H54 (cell line): ENCODE results near the gene AIF1L.
"Not testable (repeated sequence)": the region's sequence is repeated elsewhere in the genome, so short reads cannot be mapped to it uniquely, and the experiment has no call there.

Experiments used
- DNase-seq: peaks from one replicate; pipeline ENCODE4 v3.0.0; 2011; ENCODE audit warnings: low spot score, mixed read lengths; ENCODE audit not compliant: insufficient read length
- FAIRE-seq: peaks from 3 replicates; lab custom pipeline; 2011; peaks lifted over from hg19 to GRCh38; lab: Jason Lieb, UNC
- POLR2A ChIP-seq: IDR thresholded peaks from 2 replicates; pipeline ENCODE4 v1.6.1; 2011; ENCODE audit warnings: low read depth, mild to moderate bottlenecking, low read length

The AIF1L gene

DNA sequence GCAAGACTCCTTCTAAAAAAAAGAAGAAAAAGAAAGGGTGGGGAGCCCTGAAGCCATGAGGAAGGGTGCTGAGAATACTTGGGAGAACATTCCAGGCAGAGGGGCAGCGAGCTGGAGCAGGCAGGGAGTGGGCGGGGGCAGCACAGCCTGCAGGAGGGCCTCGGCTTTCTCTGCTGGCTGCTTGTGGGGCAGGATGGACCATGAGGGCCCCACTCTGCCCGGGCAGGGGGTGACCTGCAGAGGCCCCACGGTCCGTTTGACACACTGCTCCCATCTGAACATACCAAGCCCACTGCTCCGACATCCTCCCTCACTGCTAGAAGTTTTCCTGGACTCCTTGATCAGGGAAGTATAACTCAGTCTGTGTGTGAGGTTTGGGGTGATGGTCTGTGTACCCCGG, 17.3 kb downstream of the AIF1L start:
- FAIRE-seq (no peak), DNase-seq (no peak)
- no peak for TF ChIP-seq POLR2A

DNA sequence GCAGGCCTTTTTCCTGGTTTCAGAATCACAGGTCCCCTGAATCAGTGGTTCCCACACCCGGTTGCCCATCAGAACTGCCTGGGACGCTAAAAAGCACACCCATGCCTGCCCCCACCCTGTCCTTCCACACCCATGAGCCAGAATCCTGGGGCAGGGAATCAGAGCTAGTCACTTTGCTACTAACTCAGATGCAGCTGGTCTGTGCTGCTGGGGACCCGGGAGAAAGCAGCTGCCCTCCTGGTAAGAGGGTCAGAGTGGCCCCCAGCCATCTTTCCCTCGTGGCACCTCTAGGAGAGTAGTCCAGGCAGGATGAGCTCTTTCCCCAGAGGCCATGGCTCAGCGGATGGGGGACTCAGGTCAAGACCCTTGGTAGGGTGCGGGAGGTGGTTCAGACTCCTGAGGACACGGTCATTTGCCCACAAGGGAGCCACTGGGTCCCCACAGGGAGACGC, 17.8 kb downstream of the AIF1L start:
- DNase-seq: no peak
- no peak for TF ChIP-seq POLR2A
- no peak for FAIRE-seq

DNA sequence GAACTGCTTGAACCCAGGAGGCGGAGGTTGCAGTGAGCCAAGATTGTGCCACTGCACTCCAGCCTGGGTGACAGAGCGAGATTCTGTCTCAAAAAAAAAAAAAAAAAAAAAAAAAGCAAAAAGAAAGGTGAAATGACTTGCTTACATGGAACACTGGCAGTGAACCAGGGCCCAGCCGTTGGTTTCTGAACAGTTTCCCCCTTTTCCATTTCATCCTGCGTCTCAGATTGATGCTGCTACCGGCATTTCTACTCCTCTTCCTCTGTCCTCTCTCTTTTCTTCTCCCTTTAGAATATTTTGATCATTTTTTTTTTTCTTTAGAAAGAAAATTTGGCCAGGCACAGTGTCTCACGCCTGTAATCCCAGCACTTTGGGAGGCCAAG, 19.0 kb downstream of the AIF1L start:
- FAIRE-seq, DNase-seq: not testable (repeated sequence)

DNA sequence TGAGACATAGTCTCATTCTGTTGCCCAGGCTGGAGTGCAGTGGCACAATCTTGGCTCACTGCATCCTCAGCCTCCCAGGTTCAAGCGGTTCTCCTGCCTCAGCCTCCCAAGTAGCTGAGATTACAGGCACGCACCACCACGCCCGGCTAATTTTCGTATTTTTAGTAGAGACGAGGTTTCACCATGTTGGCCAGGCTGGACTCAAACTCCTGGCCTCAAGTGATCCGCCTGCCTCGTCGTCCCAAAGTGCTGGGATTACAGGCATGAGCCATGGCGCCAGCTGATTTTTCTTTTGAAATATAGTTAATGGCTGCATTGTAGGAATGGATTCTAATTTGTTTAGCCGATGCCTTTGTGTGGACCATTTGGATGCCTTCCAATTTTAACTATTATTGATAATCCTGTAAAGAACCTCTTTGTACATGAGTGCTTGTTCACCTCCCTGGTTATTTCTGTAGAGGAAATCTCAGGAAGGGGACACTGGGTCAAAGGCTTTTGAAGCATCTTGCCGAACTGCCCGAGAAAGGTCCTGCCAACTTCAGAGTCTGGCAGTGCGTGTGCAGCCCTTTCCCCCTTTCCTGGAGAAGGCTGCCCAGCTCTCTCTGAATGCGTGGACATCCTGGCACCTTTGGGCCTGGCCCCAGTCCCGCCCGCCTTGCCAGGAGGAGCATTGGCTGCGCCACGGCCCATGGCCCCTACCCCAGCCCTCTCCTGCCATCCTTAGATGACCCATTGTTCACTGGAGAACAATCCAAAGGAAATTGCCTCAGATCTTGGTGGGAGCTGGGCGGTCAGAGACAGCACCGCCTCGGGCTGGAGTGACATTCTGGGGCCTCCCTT, 20.2 kb downstream of the AIF1L start:
- FAIRE-seq (no peak), DNase-seq (no peak)
- TF ChIP-seq POLR2A: no peak

DNA sequence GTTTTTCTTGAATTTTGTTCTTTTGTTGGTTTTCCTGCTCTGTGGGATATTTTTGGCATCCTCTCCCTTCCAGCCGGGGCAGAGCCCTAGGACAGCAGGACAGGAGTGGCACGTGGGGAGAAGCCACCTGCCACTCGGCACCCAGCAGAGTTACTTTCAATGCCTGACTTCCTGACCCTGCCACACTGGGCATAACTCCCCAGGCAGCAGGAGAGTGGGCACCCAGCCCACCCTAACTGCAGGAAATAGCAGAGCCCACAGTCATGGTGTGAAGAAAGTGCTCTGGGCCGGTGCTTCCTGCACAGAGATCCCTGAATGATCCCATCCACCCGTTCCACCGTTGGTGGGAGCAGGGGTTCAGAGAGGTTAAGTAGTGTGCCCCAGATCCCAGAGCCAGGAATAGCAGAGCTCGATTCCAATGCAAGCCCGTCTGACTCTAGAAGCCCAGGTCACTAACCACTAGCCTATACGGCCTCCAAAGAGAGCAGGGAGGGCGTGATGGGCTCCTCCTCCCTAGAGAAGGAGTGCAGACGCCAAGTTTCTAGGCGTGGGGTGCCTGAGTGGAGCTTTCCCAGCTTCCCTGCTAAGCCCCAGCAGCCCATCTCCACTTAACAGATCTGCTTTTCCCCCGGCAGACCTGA, 20.9 kb downstream of the AIF1L start:
- no peak for DNase-seq
- TF ChIP-seq POLR2A: no peak
- no peak for FAIRE-seq

DNA sequence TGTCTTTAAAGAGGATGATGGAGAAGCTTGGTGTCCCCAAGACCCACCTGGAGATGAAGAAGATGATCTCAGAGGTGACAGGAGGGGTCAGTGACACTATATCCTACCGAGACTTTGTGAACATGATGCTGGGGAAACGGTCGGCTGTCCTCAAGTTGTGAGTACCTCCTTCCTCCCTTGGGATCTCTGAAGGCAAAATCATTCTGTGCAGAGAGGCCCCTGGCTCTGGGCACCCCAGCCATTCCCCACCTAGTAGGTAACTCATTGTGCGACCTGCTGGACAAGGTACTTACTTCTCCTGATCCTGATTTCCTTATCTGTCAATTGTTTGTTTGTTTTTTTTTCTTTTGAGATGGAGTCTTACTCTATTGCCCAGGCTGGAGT, 21.4 kb downstream of the AIF1L start:
- TF ChIP-seq POLR2A: no peak
- FAIRE-seq: no peak

DNA sequence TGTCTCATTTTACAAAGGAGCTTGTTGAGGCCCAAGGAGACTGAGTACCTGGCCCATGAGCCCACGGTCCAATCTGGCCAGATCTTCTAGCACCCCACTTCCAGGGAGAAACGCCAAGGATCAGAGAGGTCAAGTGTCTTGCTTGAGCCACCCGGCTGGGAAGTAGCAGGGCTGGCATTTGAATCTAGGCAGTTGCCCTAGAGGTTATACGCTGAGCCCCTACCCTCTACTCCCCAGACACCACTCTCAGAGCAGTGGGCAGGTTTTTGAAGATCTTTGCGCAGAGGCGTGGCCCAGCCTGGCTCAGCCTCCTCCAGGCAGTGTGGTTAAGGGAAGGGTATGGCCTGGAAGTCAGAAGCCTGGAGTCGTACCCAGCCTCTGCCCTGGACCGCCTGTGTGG, 23.3 kb downstream of the AIF1L start:
- no peak for DNase-seq
- no peak for TF ChIP-seq POLR2A
- no peak for FAIRE-seq

More for the DNA sequence above, 21.4 kb downstream of the AIF1L start:
- DNase-seq: no peak

DNA sequence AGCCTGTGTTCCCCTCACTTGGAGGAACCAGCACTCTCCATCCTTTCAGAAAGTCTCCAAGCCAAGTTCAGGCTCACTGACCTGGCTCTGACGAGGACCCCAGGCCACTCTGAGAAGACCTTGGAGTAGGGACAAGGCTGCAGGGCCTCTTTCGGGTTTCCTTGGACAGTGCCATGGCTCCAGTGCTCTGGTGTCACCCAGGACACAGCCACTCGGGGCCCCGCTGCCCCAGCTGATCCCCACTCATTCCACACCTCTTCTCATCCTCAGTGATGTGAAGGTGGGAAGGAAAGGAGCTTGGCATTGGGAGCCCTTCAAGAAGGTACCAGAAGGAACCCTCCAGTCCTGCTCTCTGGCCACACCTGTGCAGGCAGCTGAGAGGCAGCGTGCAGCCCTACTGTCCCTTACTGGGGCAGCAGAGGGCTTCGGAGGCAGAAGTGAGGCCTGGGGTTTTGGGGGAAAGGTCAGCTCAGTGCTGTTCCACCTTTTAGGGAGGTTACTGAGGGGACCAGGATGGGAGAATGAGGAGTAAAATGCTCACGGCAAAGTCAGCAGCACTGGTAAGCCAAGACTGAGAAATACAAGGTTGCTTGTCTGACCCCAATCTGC, 24.4 kb downstream of the AIF1L start:
- TF ChIP-seq POLR2A: no peak
- no peak for FAIRE-seq
- no peak for DNase-seq

DNA sequence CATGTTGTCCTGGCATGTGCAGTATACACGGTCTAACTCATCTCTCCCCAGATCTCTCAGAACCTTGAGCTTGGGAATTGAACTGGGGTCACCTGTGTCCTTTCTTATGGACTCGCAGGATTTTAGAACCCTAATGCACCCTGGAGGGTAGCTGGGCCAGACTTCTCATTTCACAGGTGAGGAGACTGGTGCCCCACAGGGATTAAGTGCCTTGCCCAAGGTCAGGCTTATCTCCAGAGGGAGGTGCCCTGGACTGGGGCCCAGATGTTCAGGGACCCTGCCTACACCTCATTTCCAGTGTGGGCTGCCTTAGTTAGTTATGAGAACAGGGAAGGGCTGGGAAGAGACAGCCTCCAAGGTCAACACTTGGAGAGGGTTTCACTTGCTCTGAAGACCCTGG, 25.0 kb downstream of the AIF1L start:
- no peak for TF ChIP-seq POLR2A
- FAIRE-seq (no peak), DNase-seq (no peak)

DNA sequence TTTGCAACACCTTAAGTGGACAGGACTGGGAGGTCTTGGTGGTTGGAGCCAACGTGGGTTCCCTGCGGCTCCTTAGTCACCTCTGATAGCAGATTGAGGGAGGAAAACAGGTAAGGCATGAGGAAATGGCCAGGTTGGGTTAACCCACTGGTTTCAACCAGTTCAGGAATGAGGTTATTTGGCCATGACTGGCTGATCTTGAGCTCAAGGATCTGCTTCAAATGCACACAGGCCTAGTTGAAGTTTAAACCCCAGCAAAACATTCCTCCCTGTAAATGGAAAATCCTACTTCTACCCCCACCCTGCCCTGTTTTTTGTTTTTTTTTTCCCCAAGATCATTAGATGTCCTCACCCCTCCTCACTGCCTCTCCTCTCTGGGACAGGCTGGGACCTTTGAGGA, 25.8 kb downstream of the AIF1L start:
- no peak for TF ChIP-seq POLR2A
- DNase-seq (no peak), FAIRE-seq (no peak)

DNA sequence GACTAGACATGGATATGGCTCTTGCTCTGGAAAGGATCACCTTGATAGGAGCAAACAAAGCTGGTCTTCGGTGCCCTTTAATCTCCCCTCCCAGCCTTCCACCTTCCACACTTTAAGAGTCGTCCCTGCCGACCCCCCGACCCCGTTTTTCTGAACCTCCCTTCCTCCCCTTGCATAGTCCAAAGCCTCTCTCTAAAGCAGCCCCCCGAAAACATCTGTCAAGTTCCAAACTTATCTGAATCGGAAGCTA, 28.6 kb downstream of the AIF1L start:
- no peak for DNase-seq
- no peak for TF ChIP-seq POLR2A

DNA sequence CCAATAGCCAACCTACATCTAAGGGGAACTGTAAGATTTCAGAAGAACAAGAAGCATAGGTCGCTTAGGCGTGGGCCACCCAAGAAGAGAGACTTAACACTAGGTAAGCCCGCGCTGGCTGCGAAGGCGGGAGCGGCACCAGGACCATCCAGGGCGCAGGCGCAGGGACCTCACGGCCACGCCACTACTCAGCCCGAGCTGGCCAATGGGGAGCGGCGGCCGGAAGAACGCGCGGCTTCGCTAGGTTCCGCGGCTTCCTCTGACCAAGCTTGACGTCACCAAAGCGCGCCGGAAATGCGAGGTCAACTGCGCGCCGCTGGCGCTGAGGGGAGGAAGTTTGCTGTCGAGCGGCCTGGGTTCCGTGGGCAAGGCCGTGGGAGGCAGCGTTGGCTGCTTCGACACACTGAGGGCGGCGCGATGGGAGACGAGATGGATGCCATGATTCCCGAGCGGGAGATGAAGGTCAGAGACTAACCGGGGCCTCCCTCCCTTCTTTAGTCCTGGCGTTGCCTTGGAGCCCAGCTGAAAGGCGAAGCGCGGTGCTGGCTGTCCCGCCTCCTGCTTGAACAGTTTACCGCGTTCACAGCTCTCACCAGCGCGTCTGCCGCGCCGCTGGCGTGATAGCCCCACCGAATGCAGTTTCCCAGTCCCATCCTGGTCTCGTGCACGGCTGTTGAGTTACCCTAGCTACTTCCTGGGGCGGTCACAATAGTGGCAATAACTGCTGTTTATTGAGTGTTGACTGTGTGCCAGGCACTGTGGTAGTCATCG, 29.1 kb downstream of the AIF1L start, which contains the start of gene NUP214:
Gene NUP214, plus strand, starts transcription at position 299 of the 771 bp plus-strand sequence. Its CDS starts 119 bp downstream, at position 418.
- peak; percentile 64 for DNase-seq
- TF ChIP-seq POLR2A: peak; percentile 51
- FAIRE-seq: no peak

More for the DNA sequence above, 28.6 kb downstream of the AIF1L start:
- no peak for FAIRE-seq

DNA sequence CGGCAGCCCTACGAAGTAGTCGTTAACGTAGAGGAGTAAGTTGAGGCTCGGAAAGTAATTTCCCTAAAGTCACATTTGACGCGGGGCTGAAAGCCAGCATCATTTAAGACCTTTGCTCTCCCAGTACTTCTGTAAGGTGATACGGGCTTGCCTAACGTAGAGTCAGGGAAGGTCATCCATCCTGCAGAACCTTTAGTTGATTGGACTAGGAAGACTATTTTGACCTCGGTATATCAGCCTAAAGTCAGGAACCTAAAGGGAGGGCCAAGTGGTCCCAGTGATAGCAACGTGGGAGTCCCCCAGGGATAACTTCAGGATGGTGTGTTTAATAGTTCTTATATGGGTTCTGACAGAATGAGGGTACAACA, 29.7 kb downstream of the AIF1L start:
- TF ChIP-seq POLR2A: no peak
- DNase-seq: no peak
- FAIRE-seq: no peak

DNA sequence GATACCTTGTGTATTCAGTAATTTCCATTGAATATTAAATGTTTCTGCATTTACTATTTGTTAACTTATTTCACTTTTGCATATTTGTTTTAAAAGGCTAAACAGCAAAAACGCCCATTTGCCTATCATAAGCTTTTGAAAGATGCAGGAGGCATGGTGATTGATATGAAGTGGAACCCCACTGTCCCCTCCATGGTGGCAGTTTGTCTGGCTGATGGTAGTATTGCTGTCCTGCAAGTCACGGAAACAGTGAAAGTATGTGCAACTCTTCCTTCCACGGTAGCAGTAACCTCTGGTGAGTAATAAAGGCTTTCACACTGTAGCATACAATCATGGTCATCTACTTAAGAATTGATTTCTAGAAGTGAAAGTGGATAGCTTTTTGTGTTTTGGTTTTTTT, 32.9 kb downstream of the AIF1L start:
- FAIRE-seq (no peak), DNase-seq (no peak)
- no peak for TF ChIP-seq POLR2A
